GM21576 (cell line): Measurements from ENCODE around the gene SFXN5.

Experiments
- ATAC-seq: cut with Tn5 transposase; IDR thresholded peaks from one replicate; pipeline ENCODE4 v1.9.1; 2021; ENCODE audit warnings: mild to moderate bottlenecking, moderate library complexity; ENCODE audit not compliant: unreplicated experiment

The SFXN5 gene

DNA sequence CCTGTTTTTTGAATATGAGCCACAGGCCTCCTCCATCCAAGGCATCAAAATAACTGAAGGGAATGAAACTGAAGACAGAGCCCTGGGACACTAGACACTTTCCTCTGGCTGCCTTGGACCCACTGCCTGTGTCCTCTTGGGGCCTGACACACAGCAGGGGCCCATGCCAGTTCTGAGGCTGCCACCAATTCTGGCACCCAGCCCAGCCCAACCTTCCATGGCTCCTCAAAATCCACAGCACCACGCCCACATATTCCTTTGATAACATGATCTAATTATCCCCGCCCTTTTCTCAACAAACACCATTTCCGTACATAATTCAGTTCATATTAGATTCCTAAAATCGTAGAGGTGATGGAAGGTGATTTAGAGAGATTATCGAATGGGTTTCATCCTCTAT lies 90.0 kb downstream of the SFXN5 start:
- no peak for ATAC-seq

DNA sequence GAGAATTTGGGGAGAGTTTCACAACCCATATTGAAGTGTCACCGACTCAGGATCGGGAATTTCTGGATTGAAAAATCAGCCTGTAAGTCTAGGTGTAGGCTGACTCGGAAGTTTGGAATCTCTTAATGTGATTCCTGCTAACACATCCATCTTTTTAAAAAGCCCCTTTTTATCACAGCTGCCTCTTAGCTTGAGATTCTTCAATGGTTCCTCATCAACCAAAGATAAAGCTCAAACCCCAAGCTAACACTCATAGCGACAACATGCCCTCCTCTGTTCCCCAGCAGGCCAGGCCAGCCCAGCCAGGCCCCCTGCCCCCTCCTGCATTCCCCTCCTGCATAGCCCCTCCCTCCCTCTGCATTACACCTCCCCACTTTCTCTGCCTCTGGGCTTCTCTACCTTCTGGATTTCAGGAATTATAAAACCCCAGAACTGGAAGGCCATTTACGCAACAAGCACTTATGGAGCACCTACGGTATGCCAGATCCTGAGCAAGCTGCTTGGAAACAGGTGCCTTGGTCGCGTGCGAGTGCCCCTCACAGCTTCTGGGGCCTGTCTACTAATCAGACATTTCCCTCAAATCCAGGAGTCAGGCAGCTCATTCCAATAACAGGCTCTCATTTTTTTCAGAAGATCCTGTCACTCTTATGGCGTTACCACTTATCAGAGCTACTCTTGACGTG lies 90.8 kb downstream of the SFXN5 start:
- ATAC-seq, result no peak

DNA sequence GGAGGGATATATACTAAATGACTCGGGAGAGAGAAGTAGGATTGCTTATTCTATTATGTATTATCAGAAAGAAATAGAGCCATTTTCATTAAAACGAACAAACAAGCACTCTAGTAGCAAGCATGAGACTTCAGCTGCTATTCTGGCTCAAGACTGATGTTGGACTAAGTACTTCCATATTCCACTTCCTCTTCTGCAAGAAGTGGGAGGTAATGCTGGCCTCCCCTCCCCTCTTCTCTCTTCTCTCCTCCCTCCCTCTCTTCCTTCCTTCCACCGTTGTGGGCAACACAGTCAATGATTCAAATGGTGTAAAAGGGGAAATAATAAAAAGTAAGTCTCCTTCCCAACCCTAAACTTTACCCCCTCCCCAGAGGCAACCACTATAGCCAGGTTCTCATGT lies 91.6 kb downstream of the SFXN5 start:
- ATAC-seq, result no peak

DNA sequence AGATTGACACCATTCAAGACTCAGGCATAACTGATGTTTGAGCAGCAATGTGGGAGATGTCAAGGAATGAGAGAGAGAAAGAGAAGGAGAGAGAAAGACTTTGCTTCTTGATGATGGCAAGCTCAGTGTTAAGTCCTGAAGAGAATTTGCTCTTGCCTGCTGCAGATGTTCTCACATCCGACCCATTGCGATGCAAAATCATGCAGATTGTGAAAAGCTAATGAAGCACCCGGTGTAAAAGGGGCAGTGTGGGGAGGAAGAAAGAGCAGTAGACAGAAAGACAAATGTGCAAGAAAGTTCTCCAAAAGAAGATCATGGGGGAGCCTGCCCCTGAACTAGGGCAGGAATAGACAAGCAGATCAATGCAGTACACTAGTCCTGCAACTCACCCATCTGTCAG lies 96.5 kb downstream of the SFXN5 start:
- no peak for ATAC-seq

DNA sequence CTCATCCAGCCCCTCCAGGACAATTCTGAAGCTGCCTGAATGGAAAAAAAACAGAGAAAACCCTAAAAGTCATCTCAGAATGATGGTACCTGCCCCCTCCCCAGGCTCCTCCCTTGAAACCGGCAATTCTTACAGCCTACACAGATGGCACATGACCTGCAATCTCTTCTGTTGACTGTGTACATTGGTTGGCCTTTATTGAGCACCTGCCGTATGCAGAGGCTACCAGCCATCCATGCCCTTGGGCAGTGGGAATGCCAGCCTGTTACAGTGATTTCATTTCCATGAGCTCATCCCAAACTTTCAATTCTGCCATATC lies 97.1 kb downstream of the SFXN5 start:
- no peak for ATAC-seq

DNA sequence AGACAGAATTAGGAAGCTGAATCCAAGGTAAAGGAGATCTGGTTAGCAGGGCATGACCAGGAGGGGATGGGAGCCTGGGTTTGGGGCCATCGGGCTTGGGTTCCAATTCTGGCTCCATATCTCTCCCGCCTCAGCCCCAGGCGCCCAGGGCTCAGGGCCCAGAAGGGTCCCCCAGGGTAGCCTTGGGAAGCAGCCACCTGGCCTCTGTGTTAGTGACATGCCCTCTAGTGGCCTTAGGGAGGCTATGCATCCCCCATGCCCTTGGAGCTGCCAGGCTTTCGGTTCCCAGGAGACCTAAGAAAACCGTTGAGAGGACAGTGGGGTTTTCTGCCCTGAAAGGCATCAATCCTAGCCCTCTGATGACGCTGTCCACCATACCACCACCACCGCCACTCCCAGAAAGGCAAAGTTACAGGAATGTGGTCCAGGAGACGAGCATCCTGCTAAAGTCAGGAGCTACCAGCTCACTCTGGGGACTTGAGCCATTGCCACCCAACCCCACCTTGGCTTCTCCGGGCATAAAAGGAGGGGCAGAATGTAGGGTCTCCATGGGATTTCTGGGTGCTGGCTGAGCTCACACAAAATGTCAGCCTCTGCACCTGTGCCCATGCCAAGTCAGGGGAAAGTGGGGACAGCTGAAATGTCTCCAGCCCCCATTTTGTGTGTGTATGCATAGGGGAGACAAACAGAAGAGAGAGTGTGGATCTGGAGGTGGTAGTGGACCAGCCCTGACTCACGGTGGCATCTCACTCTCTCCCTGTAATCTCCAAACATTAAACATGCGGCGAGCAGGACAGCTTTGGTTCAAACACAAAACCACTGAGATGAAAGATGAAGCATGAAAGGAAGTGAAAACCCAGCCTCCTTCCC lies 97.7 kb downstream of the SFXN5 start:
- peak; percentile 80 for ATAC-seq

DNA sequence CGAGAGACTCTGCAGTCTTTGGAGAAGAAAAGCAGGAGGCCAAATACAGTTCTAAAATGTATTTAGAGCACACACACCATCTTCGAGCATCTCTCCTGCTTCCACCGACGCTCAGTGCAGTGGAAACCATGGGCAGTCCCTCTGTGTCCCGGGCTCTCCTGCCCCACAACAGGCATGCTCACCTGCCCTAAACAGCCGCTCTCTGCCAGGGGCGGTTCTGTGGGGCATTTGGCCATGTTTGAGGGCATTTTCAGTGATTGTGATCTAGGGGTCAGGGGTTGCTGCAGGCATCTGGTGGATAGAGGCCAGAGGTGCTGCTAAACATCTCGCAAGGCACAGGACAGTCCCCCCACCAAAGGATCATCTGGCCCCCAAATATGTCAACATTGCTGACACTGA lies 98.4 kb downstream of the SFXN5 start:
- no peak for ATAC-seq

DNA sequence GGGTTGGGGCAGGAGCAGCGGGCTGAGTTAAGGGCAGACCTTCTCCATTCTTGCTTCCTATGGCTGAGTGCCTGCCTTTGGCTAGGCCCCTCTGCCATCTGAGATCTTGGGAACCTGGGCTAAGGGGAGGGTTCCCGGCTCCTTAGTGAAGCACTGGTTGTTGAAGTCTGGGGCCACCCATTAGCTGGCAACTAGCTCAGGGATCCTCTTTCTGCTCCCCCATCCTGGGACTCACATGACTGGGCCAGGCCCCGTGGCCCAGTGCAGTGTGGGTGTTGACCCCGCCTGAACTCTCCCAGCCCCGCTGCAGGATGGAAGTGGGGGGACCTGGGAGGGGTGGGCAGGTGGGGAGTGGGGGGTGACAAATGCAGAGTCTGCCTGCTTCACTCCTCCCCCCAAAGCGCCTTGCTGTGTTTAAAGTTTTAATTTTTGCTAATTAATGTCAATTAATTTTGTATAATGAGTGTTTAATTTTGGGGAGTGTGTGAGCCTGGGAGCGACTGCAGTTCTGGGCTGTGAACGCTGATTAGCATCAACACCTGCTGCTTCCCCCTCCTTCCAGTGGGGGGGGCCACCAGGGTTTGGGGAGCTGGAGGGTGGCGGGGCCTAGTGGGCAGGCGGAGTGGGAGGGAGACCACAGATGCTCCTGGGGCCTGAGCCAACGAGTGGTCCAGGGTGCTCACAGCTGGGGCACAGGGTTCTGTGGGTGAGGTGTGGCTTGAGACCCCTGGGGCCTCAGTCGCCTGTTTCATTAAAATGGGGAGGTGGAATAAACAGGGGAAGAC lies 99.0 kb downstream of the SFXN5 start:
- ATAC-seq, result no peak

DNA sequence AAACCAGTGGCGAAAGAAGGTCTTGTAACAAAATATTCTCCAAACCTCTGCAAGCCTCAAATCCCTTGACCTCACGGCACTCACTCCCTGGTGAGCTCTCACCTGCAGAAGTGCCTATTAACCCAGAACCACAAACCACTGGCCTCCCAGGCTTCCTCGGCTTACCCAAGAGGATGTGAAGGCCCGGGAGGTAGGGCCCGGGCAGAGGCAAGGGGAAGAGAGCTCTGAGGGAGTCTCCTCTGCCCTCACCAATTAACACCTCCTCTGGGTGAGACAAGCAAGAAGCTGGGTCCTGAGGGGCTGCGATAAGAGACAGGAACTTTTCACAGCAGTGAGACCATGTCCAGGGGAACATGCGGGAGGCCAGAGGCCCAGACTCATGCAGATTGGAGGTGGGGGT lies 100.5 kb downstream of the SFXN5 start:
- ATAC-seq, result no peak

DNA sequence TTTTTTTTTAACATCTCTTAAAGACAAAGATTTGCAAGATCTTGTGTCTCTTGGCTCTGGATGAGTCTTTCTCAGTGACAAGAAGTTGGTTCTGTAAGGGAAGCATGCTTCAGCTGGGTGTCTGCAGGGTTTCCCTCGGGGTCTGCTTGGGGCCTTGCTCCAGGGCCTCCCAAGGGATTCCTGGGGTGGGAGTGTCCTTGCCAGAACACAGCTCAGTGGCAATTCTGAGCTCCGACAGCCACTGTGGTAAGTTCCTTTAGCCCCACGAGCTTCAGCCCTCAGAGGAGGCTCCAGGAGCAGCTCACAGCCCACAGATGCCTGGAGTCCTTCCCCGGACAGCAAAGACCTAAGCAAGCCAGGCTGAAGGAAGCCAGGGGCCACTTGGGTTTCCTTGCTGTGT lies 101.8 kb downstream of the SFXN5 start:
- no peak for ATAC-seq

DNA sequence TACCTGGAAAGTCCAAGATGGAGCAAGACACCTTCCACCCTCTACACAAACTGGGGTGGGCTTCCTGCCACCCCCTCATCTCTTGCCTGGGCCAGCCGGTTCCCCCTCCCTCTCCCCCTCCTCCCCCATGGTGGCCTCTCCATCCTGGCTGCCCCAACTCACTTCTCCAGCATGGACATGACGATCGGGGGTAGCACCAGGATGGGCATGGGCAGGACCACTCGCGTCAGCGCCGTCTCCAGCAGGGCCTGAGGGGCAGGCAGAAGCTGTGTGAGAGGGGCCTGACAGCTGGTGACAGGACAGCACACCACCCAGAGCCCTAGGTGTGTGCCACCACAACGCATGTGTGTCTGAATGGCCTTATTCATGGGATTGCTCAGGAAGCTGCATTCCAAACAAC lies 103.2 kb downstream of the SFXN5 start:
- no peak for ATAC-seq

DNA sequence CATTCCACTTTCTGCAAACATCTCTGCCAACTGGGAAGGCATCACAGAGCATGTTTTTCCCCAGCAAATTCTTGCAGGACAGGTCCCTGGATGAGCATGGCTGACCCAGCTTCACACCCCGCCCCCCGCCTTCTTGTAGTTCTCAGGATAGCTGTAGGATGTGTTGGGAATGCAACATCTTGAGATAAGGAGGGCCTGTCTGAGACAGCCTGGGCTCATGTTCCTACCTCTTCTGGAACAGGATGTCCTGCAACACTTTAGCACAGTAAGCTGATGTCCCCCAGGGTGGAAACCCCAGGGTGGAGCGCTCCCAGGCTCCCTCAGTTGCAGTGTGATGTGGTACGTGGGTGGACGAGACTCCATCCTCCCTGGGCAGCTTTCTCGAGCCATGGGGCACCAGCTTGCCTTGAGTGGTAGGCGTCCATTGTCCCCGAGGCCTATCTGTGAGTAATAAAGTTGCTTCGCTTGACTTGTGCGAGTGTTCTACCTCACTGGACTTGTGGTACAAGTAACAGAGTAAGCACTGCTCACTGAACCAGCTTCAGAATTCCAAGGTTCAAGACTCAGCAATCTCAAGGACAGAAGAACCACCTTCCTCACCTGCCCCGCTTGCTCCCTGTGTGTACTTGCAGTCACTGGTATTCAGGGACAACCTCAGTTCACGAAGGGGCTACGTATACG lies 105.6 kb downstream of the SFXN5 start:
- no peak for ATAC-seq

DNA sequence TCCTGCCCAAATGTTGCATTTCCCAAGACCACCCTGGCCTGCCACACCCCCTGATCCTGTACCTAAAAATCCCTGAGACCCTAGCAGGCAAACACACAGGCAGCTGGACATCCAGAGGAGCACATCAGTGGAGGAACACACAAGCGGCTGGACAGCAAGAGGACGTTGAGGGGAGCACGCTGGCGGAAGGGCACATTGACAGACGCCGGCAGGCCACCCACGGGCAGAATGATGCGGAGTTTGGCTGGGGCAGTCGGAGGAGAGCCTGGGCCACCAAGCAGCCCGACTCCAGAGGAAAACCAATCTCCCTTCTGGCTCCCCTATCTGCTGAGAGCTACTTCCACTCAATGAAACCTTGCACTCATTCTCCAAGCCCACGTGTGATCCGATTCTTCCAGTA lies 106.5 kb downstream of the SFXN5 start:
- ATAC-seq, result no peak

DNA sequence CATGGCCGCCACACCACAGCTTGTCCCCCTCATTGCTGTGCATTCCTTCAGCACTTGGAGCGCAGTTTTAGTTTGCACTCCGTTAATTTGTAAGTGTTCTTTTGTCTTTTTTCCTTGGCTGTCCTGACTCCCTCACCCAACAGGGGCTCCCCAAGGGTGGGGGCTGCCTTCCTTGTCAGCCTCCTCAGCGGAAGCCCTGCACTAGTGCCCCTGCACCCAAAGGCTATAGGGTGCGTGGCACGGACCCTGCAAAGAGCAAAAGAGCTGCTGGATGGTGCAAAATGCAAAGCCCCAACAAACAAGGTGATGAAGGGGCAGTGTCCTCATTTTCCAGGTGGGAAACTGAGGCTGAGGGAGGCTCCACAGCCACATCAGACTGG lies 107.4 kb downstream of the SFXN5 start:
- no peak for ATAC-seq

DNA sequence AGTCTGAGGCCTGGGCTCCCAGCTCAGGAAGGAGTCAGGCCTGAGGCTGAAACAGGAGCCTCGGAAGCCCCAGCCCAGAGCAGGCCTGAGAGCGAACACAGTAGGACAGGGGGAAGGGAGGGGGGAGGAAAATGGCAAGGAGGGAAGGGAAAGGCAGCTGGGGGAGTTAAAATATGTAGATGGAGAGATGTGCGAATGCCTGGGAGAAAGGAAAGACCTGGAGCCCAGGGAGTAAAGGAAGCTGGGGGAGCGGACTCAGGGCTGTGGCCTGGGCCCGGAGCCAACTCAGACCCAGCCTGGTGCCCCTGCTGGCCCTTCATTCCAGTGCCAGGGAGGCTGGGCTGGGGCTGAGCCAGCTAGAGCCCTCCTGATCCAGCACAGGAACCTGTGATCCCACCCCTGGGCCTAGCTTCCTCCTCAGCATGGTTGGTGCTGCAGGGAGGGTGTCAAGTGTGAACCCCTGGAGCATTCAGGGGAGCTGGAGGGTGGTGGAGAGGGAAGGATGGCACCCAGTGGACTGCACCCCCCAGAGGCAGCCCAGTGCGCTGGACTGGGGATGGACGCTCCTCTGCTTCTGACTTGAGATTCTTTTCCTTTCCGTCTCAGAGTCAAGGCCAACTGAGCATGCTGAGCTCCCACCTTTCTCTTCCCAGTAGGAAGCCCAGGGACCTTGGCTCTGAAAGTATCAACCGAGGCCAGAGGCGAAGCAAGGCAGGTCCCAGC lies 107.9 kb downstream of the SFXN5 start:
- ATAC-seq, result no peak

DNA sequence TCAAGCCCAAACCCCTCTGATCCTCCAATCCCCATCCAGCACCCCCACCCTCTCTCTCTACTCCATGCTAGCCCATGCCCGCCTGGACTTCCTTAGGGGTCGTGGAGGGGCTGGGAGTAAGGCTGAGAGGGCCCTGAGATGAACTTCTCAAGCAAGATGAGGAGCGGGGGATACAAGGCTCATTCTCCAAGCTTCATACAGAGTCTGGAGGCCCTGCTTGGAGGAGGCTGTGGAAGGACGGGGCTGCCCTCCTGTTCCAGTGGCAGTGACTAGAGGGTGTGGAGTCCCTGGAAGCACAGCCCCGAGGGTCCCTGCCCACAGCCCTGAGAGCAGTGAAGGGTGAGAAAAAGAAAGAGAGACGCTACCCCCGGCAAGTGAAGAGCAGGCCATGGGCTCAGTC lies 108.6 kb downstream of the SFXN5 start:
- ATAC-seq, result no peak

DNA sequence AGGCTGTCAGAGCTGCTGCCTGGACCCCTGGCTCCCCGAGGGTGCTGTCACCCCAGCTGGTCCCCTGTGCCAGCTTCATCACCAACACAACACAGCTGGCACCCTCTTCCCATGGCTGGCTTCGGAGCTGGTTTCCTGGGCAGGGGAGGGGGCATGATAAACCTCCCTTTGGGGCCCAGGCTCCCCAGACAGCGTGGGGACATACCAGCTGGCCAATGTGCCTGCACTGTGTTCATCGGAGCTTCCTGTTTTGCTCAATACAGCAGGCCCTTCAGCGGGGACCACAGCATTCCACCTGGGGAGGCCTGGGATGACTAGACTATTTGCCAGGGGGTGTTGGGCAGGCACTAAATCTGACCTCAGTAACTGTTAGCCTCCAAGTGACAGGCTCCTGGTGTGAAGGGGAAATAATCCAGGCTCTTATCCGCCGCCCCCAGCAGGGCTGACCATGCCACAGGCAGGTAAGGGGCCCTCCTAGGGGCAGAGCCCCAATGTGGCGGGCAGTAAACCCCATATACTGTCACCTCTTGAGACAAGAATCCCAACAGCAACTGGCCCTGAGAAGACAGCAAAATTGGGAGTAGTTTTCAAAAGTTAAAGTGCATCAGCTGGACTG lies 109.6 kb downstream of the SFXN5 start:
- no peak for ATAC-seq

DNA sequence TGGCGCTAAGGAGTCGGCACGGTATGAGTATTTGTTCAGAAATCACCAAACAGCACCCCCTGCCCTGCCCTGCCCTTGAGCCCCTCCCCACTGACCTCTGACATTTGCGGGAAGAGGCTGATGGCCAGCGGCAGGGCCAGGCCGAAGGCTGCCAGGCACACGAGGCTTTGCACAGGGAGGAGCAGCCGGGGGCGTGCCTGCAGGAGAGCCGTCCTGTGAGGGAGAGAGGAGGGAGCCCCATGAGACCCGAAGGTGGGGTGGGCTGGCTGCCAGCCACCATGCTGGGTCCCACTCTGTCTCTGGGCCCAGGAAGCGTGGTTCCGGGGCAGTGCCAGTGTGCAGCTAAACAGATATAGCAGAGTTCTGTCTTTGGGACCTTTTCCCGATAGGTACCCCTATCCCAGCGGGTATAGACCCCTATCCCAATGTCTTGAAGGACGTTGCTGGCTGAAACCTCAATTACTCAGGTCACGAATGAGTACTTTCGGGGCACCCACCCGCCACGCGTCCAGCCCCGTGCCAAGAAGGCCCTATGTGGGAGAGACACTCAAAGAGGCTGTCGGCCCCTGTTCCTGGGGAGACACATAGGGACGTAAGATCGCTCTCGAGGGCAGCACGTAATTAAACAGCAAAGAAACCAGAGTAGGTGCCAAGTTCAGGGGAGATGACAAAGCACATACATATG lies 110.3 kb downstream of the SFXN5 start:
- ATAC-seq, result no peak
